NCI-H187 treated with DMSO at 0.1 percent for 48 hours (cell line): ENCODE data around the gene RBM44.
"Not testable (repeated sequence)": the region's sequence is repeated elsewhere in the genome, so short reads cannot be mapped to it uniquely, and the experiment has no call there.

Experiments
- DNase-seq: peaks from one replicate; lab custom pipeline; 2025; lab: John Stamatoyannopoulos, UW

The RBM44 gene

DNA sequence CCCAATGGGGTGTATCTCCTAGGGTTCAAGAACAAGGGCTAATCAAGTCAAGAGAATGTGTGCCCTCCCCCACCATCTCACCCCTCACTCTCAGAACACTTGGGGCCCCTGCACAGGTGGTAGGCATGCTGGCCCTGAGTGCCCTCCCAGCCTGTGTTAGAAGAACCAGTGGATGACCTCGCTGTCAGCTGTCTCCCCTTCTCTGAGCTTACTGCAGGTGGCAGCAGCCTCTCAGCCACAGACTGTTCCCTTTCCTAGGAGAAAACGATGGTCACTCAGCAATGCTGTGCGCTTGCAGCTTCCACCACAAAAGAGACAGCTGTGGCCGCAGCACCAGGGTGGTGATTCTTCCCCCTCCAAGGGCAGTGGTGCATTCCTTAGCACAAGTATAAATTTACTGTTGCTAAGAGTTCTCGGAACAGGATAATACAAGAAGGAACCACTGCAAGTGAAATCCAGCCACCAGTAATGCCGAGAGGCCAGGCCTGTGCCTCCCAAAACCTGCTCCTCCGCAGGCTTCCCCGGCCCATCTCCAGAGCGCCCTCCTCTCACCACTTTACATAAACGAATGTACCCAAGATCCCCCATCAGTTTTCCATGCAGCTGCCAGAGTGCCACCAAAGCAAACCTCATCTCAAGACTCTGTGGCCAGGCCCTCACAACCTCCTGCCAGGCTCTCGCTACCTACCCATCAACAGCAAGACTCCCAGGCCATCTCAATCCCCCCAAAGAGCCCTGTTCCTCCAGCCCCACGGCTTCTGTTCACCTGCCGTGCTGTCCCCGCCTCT lies 59.9 kb downstream of the RBM44 start:
- no peak for DNase-seq

DNA sequence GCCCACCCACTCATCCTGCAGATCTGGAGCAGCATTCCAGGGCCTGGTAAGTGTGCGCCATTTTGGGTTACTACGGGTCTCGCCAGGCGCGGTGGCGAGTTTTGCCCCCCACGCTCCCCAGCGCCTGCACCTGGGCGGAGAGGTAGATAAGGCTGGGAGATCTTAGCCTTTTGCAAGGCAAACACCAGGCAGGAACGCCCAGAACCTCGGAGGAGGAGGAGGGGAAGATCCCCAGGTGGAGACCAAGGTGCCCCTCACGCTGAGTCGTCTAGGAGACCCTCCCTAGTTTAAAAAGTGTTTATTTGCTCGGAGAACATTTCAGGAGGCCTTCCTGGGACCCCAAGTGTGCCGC lies 60.5 kb downstream of the RBM44 start:
- DNase-seq = no peak

DNA sequence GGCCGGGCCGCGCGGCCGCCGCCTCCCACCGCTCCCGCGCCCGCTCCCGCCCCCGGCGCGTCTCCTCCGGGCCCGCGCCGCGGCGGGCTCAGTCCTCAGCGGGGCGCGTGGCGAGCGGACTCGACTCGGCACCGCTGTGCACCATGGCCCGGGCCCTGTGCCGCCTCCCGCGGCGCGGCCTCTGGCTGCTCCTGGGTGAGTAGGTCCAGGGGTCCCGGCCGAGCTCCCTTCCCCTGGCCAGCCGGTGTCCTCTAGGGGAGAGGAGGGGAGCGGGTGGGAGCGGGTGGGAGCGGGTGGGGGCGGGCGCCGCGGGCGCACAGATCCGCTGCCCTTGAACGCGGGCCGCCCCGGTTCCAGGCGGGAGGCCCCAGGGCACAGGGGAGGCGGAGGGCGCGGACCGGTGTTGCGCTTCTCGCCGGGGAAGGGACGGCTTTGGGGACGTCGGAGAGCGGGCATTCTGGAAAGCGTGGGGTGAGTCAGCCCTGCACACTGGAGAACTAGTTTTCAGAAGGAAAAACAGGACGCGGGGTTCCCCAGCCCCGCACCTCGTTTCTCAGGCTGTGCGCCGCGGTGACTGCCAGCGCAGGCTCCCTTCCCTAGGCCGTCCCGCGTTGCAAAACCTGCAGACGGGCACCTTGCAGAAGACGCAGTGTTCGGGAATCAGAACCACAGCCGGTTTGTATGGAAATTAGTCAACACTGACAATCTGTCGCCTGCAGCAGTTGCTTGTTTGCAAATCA lies 61.1 kb downstream of the RBM44 start, which contains the start of gene RAMP1:
Gene RAMP1, plus strand, starts transcription at position 91 of the 740 bp plus-strand sequence. Its CDS starts 53 bp downstream, at position 144.
- no peak for DNase-seq

DNA sequence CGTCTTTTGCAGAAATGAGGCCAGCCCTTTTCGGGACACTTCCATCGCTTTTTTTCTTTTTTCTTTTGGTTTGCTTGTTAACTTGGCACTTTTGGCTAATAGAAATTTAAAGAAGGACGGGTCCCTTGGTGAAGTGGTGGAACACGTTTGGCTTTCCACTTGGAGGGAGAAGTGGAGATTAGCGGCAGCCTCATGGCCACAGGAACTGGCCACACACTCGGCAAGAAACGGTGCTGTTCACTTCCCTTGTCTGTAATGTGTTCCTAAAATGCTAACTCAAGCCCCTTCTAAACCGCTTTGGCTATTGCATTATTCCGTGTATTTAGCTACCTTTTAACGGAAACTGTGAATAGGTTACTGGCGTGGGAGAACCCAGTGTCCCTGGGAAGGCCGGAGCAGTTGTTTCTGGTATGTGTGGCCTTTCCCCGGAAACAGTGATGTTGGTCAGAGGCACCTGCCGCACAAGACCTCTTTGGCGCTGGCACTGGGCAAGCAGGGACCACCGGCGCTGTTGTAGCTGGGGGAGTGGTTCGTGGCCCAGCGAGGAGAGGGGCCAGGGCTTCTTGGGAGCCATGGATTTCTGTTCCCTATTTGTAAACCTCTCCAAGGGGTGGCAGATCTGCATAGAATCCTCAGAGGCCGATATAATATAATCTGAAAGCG lies 61.8 kb downstream of the RBM44 start:
- no peak for DNase-seq

DNA sequence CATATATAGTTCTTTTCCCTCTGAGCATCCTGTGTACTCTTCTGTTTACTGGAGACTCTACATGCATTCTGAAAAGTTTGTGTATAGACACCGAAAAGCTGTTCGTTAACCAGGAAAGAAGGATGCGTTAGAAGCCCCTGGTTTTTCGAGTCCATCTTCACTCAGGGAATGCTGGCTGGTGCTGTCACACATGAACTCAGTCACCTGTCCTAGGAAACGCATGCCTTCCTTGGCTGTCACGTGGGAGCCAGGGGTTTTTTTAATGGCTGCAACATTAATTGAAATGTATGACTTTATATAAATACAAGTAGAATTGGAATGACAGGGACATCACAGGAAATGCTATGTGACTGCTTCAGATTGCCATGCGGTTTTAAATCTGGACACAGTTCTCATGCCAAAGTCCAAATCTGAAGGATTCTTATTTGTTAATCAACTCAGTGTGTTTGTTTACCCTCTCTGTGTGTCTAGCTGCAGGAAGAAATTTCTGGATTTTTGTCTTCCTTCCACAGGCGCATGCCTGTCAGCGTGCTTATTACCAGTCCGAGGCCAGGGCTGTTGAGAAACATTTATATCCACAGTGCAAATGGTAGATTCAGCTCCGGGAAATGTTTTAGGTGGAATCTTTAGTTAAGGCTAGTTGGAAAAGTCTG lies 63.4 kb downstream of the RBM44 start:
- no peak for DNase-seq

DNA sequence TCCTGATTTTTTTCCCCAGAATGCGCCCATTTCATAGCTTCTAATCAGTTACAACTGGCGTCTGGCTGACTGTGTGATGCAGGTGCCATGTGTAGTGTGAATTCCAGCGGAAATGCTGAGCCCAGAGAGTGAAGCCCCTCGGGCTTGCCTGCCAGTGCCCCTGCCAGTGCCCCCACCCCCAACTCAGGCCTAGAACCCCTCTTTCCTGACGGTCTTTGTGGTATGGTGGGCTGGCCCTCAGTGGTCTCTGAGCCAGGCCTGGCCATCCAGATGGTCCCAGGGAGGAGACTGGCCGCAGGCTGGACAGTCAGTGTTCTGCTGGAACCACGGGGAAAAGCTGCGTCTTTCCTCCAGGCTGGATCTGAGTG lies 63.9 kb downstream of the RBM44 start:
- DNase-seq = no peak

DNA sequence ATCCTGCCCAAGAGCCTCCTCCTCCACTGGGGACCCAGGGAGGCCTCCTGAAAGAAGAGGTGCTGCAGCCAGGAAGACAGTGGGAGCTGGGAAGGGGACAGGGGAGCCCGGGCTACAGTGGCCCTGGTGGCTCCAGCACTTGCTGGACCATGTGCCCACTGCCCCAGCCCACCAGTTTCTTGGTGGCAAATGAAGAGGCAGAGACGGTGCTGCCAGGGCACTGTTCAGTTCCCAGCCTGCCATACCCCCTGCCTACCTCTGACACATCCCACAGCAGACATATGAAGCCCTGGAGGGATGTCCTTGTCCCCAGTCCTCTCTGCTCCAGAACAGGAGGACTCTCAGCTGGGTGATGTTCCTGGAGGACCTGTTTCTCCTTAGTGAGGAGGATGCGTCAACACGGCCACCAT lies 64.5 kb downstream of the RBM44 start:
- DNase-seq = no peak

DNA sequence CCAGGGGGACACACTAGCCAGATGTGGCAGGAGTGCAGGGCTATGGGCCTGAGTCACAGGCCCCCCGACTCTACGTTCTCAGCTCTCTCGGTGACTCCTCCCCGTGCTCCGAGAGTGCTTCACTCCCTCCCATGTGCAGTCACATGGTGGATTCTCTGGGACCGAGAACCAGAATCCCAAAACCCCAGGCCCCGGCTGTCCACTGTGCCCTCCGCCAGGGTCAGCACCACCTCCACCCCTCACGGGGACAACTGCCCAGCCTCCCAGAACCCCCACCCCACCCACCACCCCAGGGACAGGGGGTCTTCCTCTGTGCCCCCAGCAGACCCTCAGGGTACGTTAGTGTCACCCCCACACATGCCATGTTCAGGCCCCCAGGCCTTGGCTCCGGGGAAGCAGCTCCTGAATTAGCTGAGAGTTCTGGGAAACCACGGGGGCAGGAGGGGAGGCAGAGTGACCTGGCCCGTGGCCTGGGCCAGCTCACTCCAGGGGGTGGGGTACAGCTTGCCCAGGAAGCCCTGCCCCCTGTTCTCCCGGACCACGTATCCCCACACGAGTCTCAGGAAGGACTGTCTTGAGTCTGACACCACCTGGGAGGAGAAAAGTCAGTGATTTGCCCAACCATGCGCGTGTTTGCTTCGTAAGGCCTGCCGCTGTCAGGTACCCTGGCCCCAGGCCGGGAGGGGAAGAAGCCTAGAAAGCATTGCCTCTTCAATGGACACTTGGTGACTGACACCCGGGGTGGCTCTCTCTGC lies 65.3 kb downstream of the RBM44 start:
- DNase-seq = no peak

DNA sequence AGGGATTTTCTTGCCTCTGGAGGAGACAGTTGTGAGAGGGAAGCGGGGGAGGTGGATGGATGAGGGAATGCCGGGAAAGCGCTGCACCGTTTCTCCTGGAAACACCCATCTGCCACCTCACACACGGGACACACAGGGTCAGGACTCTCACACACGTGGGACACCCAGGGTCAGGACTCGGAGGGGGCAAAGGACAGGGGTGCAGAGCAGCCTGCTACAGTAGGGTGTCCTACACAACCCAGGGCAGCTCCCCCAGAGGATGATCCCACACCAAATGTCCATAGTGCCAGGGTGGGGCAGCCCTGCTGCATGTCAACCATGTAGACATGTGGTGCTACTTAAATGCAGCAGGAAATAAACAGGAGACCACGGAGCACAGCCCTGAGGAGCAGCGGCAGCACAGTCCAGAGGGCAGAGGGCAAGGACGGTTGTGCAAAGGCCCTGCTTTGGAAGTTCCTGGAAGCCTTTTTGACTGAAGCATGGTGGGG lies 65.9 kb downstream of the RBM44 start:
- DNase-seq = no peak

DNA sequence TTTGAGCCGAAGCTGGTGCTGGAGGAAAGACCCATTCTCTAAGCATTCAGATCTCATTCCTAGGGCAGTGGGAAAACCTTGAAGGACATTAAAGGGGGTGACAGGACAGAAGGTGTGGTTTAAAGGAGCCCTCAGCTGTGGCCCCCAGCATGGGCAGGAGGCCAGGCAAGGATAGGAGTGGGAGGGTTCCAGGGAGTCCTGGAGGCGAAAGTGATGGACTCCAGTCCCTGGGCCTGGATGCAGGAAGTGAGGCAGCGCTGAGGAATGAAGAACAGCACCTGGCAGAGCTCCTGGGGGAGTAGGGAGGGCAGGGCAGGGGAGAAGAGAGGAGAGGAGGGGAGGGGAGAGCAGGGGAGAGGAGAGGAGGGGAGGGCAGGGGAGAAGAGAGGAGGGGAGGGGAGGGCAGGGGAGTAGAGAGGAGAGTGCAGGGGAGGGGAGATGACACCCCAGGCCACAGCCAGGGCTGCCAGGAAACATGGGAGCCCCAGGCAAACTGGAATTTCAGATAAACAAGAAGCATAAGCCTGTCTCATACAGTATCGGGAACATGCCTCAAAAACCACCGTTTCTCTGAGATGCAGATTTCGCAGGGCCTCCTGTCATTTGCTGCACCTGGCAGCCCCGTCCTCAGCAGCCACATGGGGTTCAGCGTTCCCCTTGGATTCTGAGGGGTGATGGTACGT lies 66.5 kb downstream of the RBM44 start:
- DNase-seq = no peak

DNA sequence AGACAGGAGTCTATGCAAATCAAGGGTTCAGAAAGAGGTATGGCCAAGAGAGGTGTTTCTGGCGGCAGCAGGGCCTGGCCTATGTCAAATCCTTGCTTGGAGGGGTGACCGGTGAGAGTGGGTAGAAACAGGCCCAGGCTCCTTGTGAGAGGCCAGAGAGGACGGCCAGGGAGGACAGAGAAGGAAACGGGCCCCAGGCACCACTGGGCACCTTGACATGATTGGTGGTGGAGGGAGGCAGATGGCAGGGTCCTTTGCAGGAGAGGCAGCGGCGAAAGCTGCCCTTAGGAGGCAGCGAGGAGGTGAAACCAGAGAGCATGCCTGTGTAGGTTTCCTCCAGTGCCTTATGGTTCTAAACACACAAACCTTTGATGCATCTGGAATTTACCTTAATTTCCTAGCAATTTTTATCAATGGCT lies 67.1 kb downstream of the RBM44 start:
- DNase-seq = no peak

DNA sequence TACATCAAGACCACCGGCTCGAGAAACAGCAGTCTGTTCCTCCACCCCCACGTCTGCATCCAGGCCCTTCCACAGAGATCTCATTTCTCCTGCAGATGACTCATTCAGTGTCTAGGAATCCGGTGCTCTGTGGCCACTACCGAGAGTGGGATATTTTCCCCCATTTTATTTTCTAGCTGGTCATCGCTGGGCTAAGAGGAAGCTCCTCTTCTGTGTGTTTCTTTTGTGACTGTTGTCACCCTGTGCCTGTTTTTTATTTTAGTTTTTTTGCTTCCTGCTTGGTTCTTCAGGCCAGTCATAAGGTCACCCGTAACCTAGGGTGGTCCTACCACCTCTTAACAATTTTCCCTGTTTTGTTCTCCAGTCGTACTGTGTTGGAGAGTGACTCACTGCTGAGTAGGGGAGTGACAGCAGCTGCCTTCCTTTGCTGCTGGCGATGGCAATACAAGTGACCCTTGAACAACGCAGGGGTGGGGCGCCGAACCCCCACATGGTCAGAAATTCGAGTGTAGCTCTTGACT lies 67.6 kb downstream of the RBM44 start:
- DNase-seq = no peak

DNA sequence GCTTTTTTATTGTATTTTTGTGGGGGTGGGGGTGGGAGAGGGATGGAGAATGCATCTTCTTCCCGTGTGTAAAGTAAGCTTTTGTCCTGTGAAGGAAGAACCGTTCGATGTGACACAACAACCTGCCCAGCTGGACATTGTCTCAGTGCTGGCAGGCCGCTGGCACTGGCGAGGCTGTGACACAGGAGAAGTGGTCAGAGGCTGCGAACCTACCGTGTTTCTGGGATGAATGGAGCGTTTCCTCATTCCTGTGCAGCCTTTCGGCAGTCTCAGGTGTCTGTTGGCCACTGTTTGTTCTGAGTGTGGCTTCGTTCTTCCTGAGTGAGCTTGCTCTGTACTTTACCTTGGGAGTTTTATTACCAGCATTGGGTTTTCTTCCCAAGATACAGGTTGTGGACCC lies 68.9 kb downstream of the RBM44 start:
- DNase-seq = no peak

DNA sequence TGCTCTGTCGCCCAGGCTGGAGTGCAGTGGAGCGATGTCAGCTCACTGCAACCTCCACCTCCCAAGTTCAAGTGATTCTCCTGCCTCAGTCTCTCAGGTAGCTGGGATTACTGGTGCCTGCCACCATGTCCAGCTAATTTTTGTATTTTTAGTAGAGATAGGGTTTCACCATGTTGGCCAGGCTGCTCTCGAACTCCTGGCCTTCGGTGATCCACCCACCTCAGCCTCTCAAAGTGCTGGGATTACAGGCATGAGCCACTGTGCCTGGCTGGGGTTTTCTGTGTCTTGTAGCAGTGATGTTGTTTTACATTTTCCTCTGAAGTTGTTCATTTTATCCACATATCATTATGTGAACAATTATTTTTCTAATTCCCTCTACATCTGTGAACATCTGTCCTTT lies 69.5 kb downstream of the RBM44 start:
- DNase-seq = not testable (repeated sequence)

DNA sequence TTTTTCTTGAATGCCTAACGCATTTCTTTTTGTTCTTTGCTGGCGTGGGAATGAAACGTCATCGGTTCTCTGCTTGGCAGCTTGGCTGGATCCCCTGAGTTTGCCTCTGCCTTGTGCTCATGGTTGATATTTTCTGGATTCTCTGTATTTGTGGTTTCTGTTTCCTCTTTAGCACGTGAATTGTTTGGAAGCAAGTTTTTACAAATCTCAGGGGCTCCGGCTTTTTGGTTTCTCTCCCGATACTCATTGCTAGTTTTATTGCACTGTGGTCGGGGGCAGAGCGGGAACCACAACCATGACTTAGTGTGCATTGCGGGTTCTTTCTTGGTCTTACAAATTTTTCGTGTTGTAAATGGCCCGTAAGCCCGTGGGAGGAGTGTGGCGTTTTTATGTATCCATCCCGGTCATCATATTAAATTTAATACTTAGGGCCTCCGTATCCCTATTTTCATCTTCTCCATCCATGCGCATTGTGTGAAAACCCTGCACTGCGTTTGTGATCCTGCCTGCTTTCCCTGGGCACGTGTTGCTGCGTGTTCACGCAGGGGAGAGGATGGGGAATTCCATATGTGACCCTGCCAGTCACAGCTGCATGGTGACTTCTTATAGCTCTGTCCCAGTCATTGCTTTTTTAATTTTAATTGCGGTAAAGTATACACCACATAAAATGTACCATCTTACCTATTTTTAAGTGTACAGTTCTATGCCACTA lies 70.2 kb downstream of the RBM44 start:
- no peak for DNase-seq

DNA sequence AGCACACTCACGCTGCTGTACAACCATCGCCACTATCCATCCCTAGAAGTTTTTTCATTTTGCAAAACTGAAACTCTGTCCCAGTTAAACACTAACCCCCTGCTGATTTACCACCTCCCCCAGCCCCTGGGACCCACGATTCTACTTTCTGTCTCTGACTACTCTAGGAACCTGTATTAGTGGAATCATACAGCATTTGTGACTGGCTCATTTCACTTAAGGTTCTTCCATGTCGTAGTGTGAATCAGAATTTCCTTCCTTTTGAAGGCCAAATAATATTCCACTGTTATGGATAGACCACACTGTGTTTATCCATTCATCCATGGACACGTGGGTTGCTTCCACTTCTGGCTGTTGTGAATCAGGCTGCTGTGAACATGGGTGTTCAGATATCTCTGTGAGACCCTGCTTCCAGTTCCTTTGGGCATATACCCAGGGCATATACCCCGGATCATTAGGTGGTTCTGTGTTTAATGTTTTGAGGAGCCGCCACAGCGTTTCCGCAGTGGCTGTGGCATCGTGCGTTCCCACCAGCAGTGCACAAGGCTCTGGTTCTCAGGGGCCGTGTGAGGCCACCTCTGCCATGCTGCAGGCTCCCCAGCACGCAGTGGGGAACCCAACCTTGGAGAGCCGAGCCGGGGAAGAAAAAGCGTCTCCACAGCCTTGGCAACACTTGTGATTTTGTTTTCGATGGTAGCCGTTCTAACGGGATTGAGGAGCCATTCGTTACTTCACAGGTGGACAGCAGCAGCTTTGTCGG lies 70.9 kb downstream of the RBM44 start:
- DNase-seq = no peak

DNA sequence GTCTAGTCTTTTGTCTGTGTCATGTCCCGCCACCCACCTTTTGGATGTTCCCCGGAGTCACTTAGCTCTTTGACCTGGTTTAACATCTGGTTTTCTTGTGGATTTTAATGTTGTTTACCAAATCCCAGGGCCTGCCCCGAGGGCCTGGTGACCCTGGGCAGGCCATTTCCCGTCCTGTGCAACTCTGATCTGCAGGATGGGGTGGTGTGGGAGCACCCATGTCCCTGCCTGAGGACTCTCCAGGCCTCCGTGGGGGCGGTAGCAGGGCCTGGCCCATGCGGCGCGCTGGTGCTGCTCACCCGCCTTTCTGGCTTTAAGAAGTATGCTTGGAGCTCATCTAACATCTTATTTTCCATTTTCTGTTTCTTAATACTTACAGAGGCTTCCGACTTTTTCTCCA lies 71.5 kb downstream of the RBM44 start:
- DNase-seq = no peak

DNA sequence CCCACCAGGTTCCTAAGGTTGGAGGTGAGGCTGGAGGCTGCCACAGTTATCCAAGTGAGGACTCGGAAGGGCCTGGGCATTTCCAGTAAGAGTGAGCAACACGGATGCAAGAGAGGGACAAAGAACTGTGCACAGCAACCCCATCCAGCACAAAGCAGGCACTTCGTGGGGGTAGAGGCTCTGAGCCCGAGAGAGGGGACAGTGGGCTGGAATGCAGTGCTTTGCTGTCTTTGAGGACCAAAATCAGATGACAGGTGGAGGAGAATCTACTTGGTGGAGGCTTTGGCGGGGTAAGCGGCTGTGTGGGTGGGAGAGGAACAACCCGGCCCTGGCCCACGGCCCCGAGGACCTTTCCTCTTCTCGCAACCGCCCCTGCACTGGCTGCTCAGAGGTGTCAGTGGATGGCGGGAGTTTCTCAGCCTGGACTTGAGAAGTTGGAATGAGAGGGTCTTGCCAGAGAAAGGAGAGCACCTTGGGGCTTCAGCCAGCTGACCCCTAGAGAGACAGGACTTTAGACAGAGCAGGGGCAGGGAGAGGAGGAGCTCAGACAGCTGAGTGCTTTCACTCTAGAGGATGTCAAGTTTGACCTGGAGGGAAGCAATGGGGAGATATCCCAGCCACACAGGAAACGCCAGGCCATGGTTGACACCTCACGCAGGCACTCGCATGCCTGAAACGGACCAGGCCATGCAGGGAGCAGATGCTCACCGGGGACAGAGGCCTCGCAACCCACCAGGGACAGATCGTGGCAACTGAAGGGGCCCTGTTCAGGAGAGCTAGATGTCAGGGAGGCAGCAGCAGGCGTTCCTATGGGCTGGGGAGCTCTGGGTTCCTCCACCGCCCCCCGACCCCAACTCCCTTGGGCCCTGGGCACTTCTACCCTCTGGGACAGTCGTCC lies 72.4 kb downstream of the RBM44 start:
- no peak for DNase-seq
